Measurements from ENCODE around the gene RCOR1.

The RCOR1 gene

GRCh38 chr14:102668291-102668873, 75.9 kb downstream of the RCOR1 start:
- TF ChIP-seq CTCF (conservative IDR thresholded peaks at IDR 0.05; ENCODE audit: control insufficient read depth, insufficient read depth, low read depth, low read length) = no peak
- no peak for DNase-seq (ENCODE audit: low read depth)
- no peak overlapping the region for H3K4me3 ChIP-seq (ENCODE audit: control insufficient read depth, low read depth, low read length)

- TF ChIP-seq CTCF (conservative IDR thresholded peaks at IDR 0.05; ENCODE audit: control insufficient read depth, insufficient read depth, low read depth, low read length) = no peak
- H3K4me3 ChIP-seq (ENCODE audit: control insufficient read depth, low read depth, low read length) = no peak overlapping the region
- DNase-seq (ENCODE audit: low read depth) = no peak
Observed at GRCh38 chr14:102671410-102671809, 79.0 kb downstream of the RCOR1 start.

GRCh38 chr14:102672410-102672960, 80.0 kb downstream of the RCOR1 start:
- no peak for TF ChIP-seq CTCF (conservative IDR thresholded peaks at IDR 0.05; ENCODE audit: control insufficient read depth, insufficient read depth, low read depth, low read length)
- H3K4me3 ChIP-seq (ENCODE audit: control insufficient read depth, low read depth, low read length) = no peak overlapping the region
- no peak for DNase-seq (ENCODE audit: low read depth)

GRCh38 chr14:102675396-102675795, 82.9 kb downstream of the RCOR1 start:
- H3K4me3 ChIP-seq (ENCODE audit: control insufficient read depth, low read depth, low read length) = no peak overlapping the region
- no peak for DNase-seq (ENCODE audit: low read depth)
- TF ChIP-seq CTCF (conservative IDR thresholded peaks at IDR 0.05; ENCODE audit: control insufficient read depth, insufficient read depth, low read depth, low read length) = no peak

- no peak for DNase-seq (ENCODE audit: low read depth)
- no peak for TF ChIP-seq CTCF (conservative IDR thresholded peaks at IDR 0.05; ENCODE audit: control insufficient read depth, insufficient read depth, low read depth, low read length)
- H3K4me3 ChIP-seq (ENCODE audit: control insufficient read depth, low read depth, low read length) = no peak overlapping the region
Observed at GRCh38 chr14:102678394-102678793, 85.9 kb downstream of the RCOR1 start.

GRCh38 chr14:102683399-102684297, 91.2 kb downstream of the RCOR1 start:
- DNase-seq (ENCODE audit: low read depth) = no peak
- H3K4me3 ChIP-seq (ENCODE audit: control insufficient read depth, low read depth, low read length) = no peak overlapping the region

More at GRCh38 chr14:102683399-102684297, 91.2 kb downstream of the RCOR1 start:
- no peak for TF ChIP-seq CTCF (conservative IDR thresholded peaks at IDR 0.05; ENCODE audit: control insufficient read depth, insufficient read depth, low read depth, low read length)
